Regular cardiac myocyte (primary cell): Measurements from ENCODE around the gene PLA2G2E. TPM values are rescaled to one million over a fixed set of nuclear protein-coding genes. Genes with fewer than 3 reads are reported as not detected.

Experiments used
- total RNA-seq: library from RNA; depleted of rRNA; stranded (reverse); fragments of >200 nt; gene quantifications from 2 replicates; pipeline ENCODE4 v1.2.3, GENCODE V29; 2014

The PLA2G2E gene
- total RNA-seq = not detected in 2 replicates

GRCh38 chr1:19923137-19923952, at the start of gene PLA2G2E:
Gene PLA2G2E, minus strand, starts transcription at chr1:19923617. Its CDS starts 58 bp downstream, at chr1:19923559.

GRCh38 chr1:19882111-19883071, 41.0 kb downstream of the PLA2G2E start, which contains the start of gene OTUD3:
Gene OTUD3, plus strand, starts transcription at chr1:19882395. Its CDS starts 119 bp downstream, at chr1:19882514.

Other genes starting within 250 kb of the PLA2G2E start
- gene TMCO4, start 123.7 kb downstream of the PLA2G2E start, total RNA-seq = 12.7 and 13.8 TPM in 2 replicates
- not detected in 2 replicates for gene RNF186, start 108.3 kb downstream of the PLA2G2E start, total RNA-seq
- gene OTUD3, start 41.2 kb downstream of the PLA2G2E start, total RNA-seq = 4.5 and 5.9 TPM in 2 replicates
- gene PLA2G2A, start 56.0 kb upstream of the PLA2G2E start, total RNA-seq = not detected in 2 replicates
- gene PLA2G5, start 146.6 kb upstream of the PLA2G2E start, total RNA-seq = 0.56 TPM in 1 of 2 replicates, not detected in the other
- gene PLA2G2D, start 195.9 kb upstream of the PLA2G2E start, total RNA-seq = not detected in 2 replicates
- not detected in 2 replicates for gene PLA2G2F, start 215.7 kb upstream of the PLA2G2E start, total RNA-seq